K562 (cell line): ENCODE measurements around the gene PCCA. TPM values are rescaled to one million over a fixed set of nuclear protein-coding genes. Genes with fewer than 3 reads are reported as not detected.

Experiments
- ATAC-seq: fragments of 200-7000 bp; cut with Tn5 transposase; 3 replicates; pipeline ENCODE4 v1.9.1; 2020; ENCODE audit warnings: moderate library complexity
- BruUV-seq: library from RNA; stranded (reverse); fragments of 400-500 nt; replicated peaks from 2 replicates; lab custom pipeline; 2021; lab: Mats Ljungman, UMichigan
- CTCF ChIA-PET: fragments of 300-600 bp; formaldehyde crosslinking; extraction: SDS; loops from one replicate; lab custom pipeline; 2021; ENCODE audit warnings: low intra/inter-chr PET ratio; lab: Yijun Ruan, JAX
- POLR2A ChIA-PET: fragments of 300-600, 350-650 bp; sonication (Branson Sonifier 250); formaldehyde crosslinking; extraction: SDS; loops from one replicate; lab custom pipeline; 2021; ENCODE audit warnings: antibody characterized with exemption, inconsistent platforms; lab: Yijun Ruan, JAX
- DNase-seq, 4 experiments: peaks; one replicate each; pipeline versions ENCODE4 v3.0.0 to v3.0.0-alpha.2; 2011 to 2018; ENCODE audit warnings: low spot score in 3 of 4, mixed read lengths in 3 of 4; ENCODE audit errors: extremely low read depth in 1 of 4
- FAIRE-seq: peaks from 2 replicates; lab custom pipeline; 2011; peaks lifted over from hg19 to GRCh38; lab: Jason Lieb, UNC
- H2AFZ ChIP-seq: 2 replicates; pipeline ENCODE4 v1.6.0; 2011; ENCODE audit warnings: low read depth, low read length, control low read depth, inconsistent platforms
- H3K27ac ChIP-seq: fragments of 200-600 bp; 3 replicates; pipeline ENCODE4 v1.8.0; 2011; ENCODE audit warnings: low read depth, mild to moderate bottlenecking, control low read depth, inconsistent platforms, low read length, moderate library complexity, mixed read lengths; ENCODE audit errors: extremely low read depth
- H3K27me3 ChIP-seq, 2 experiments: fragments of 300-600 bp in 1 of 2; 2 replicates in 1 of 2; 3 replicates in 1 of 2; pipeline versions ENCODE4 v1.6.0 to v1.8.0; 2011; ENCODE audit warnings: inconsistent platforms in 2 of 2, low read length in 2 of 2, mild to moderate bottlenecking in 1 of 2, mixed read lengths in 1 of 2, moderate library complexity in 1 of 2; ENCODE audit not compliant: control insufficient read depth in 2 of 2, insufficient read depth in 2 of 2
- H3K36me3 ChIP-seq: fragments of 300-600 bp; 3 replicates; pipeline ENCODE4 v1.8.0; 2011; ENCODE audit warnings: mild to moderate bottlenecking, low read length, inconsistent platforms; ENCODE audit not compliant: control insufficient read depth, insufficient read depth
- H3K4me1 ChIP-seq, 2 experiments: fragments of 200-600 bp in 1 of 2; replicated peaks in 1 of 2; 2 replicates in 1 of 2; 3 replicates in 1 of 2; pipeline versions ENCODE4 v1.5.1 to v1.8.0; 2011; ENCODE audit warnings: inconsistent platforms in 2 of 2, low read length in 2 of 2, mild to moderate bottlenecking in 1 of 2, mixed read lengths in 1 of 2, moderate library complexity in 1 of 2; ENCODE audit not compliant: control insufficient read depth in 2 of 2, insufficient read depth in 2 of 2
- H3K4me2 ChIP-seq: 2 replicates; pipeline ENCODE4 v1.6.1; 2011; ENCODE audit warnings: low read length, control low read depth, inconsistent platforms, mixed read lengths; ENCODE audit not compliant: insufficient read depth
- H3K4me3 ChIP-seq: fragments of 200-600 bp; sonication (generic), shearing (Covaris generic); 2 replicates; pipeline ENCODE4 v1.5.1; 2016; ENCODE audit warnings: control low read depth, inconsistent platforms
- H3K79me2 ChIP-seq: fragments of 200-600 bp; 3 replicates; pipeline ENCODE4 v1.8.0; 2011; ENCODE audit warnings: low read length, inconsistent platforms; ENCODE audit not compliant: control insufficient read depth, insufficient read depth
- H3K9ac ChIP-seq, 2 experiments: 2 replicates each; pipeline versions ENCODE4 v1.6.0 to v1.6.1; 2011; ENCODE audit warnings: low read depth in 2 of 2, low read length in 2 of 2, control low read depth in 1 of 2, inconsistent platforms in 1 of 2, mild to moderate bottlenecking in 1 of 2, mixed read lengths in 1 of 2; ENCODE audit not compliant: insufficient read depth in 1 of 2
- H3K9me1 ChIP-seq: one replicate; pipeline ENCODE4 v1.6.0; 2011; ENCODE audit warnings: inconsistent platforms, mild to moderate bottlenecking, low read length, moderate library complexity; ENCODE audit not compliant: control insufficient read depth, insufficient read depth
- H3K9me3 ChIP-seq: replicated peaks from 2 replicates; pipeline ENCODE4 v1.5.1; 2011; ENCODE audit warnings: low read depth, low read length, inconsistent platforms; ENCODE audit not compliant: control insufficient read depth, insufficient read depth
- H4K20me1 ChIP-seq: replicated peaks from 2 replicates; pipeline ENCODE4 v1.6.1; 2011; ENCODE audit warnings: low read length, inconsistent platforms, mixed read lengths; ENCODE audit not compliant: control insufficient read depth, insufficient read depth
- KLF6 ChIP-seq: fragments of 250-450 bp; sonication (Bioruptor Pico); IDR thresholded peaks from 2 replicates; pipeline ENCODE4 v1.4.0; 2020; ENCODE audit warnings: mild to moderate bottlenecking, moderate library complexity, borderline replicate concordance
- LCOR ChIP-seq: sonication (generic); formaldehyde crosslinking; IDR thresholded peaks from 2 replicates; pipeline ENCODE4 v1.8.0; 2022; ENCODE audit warnings: mild to moderate bottlenecking, missing genetic modification reagents
- MIER1 ChIP-seq: fragments of 450-650 bp; IDR thresholded peaks from 2 replicates; pipeline ENCODE4 v1.6.1; 2016; ENCODE audit warnings: antibody characterized with exemption, mild to moderate bottlenecking, low read depth
- POLR2A ChIP-seq: fragments of 450-650 bp; conservative IDR thresholded peaks from 2 replicates; pipeline ENCODE4 v1.6.1; 2016
- PTRF ChIP-seq: fragments of 450-650 bp; IDR thresholded peaks from 2 replicates; pipeline ENCODE4 v1.6.1; 2016; ENCODE audit warnings: mild to moderate bottlenecking, missing genetic modification characterization, missing compliant biosample characterization
- RFX1 ChIP-seq: fragments of 450-650 bp; IDR thresholded peaks from 2 replicates; pipeline ENCODE4 v1.6.1; 2016; ENCODE audit warnings: mild to moderate bottlenecking, moderate library complexity
- SETDB1 ChIP-seq: IDR thresholded peaks from one replicate; pipeline ENCODE4 v1.6.1; 2012; ENCODE audit warnings: low read length, control low read depth, inconsistent platforms
- SMARCC2 ChIP-seq: fragments of 450-650 bp; IDR thresholded peaks from 2 replicates; pipeline ENCODE4 v1.6.1; 2017; ENCODE audit warnings: antibody characterized with exemption, moderate library complexity, mild to moderate bottlenecking, low read depth
- TAL1 ChIP-seq: fragments of 450-650 bp; IDR thresholded peaks from 2 replicates; pipeline ENCODE4 v1.6.1; 2016; ENCODE audit warnings: mild to moderate bottlenecking
- U2AF1 ChIP-seq: fragments of 200-400 bp; formaldehyde crosslinking; optimal IDR thresholded peaks from 2 replicates; pipeline ENCODE3; 2017; ENCODE audit warnings: mild to moderate bottlenecking, low read depth, low read length, moderate library complexity
- WGBS: fragments of 100-300 bp; shearing (Covaris generic); methylation state at CpG from one replicate; pipeline ENCODE4 v1.1.6; 2016; ENCODE audit warnings: low coverage, mixed read lengths; ENCODE audit not compliant: insufficient coverage; ENCODE audit errors: missing lambda C conversion rate; 5-methylcytosine and 5-hydroxymethylcytosine counted together
- in situ Hi-C: fragments of 300-500 bp; cut with MboI; formaldehyde crosslinking; loops from 4 replicates; pipeline ENCODE4 v1.15.0; 2018; ENCODE audit warnings: inconsistent platforms, mixed read lengths
- intact Hi-C: fragments of 100-400 bp; cut with micrococcal nuclease; formaldehyde crosslinking; loops from 2 replicates; pipeline ENCODE4 v1.14.2; 2022
- polyA plus RNA-seq, 8 experiments: library from polyadenylated mRNA; depleted of rRNA in 4 of 8; stranded (reverse) in 5 of 8; unstranded in 3 of 8; fragments of >200 nt; fragmentation: Nextera tagmentation in 2 of 8; fragmentation: Illumina TruSeq in 1 of 8; extraction: Ambion mirVana in 2 of 8; extraction: Trizol in 1 of 8; gene quantifications; 2 replicates each; pipeline versions ENCODE4 v1.2.1 to v1.2.3, GENCODE V29; 2011 to 2014; ENCODE audit warnings: inconsistent platforms in 1 of 8, missing spikeins in 1 of 8
- total RNA-seq, 7 experiments: library from RNA; depleted of rRNA in 6 of 7; stranded (reverse); fragments of >200 nt in 6 of 7; fragmentation: Illumina TruSeq in 2 of 7; extraction: Trizol in 2 of 7; gene quantifications; 2 replicates each; pipeline versions ENCODE4 v1.2.1 to v1.2.3, GENCODE V29; 2011 to 2021; ENCODE audit warnings: low replicate concordance in 1 of 7
- TF ChIP-seq, protein P1 (sequence below), 3 experiments: IDR thresholded peaks in 2 of 3; conservative IDR thresholded peaks in 1 of 3; 2 replicates each; pipeline ENCODE4 v1.5.1; 2011 to 2012; ENCODE audit warnings: low read length in 3 of 3, mild to moderate bottlenecking in 3 of 3, control low read depth in 2 of 3, improper control_type of control experiment in 1 of 3, inconsistent platforms in 1 of 3, low read depth in 1 of 3, mixed read lengths in 1 of 3, moderate library complexity in 1 of 3; ENCODE audit not compliant: insufficient read depth in 2 of 3
- TF ChIP-seq, protein P2 (sequence below), 2 experiments: fragments of 450-650 bp in 1 of 2; sonication (generic) in 1 of 2; formaldehyde crosslinking in 1 of 2; IDR thresholded peaks in 1 of 2; conservative IDR thresholded peaks in 1 of 2; 2 replicates each; pipeline versions ENCODE4 v1.6.1 to v1.8.1; 2016 to 2023; ENCODE audit warnings: mild to moderate bottlenecking in 2 of 2, moderate library complexity in 2 of 2, inconsistent platforms in 1 of 2, missing genetic modification reagents in 1 of 2
- TF ChIP-seq, protein P3 (sequence below): fragments of 250-450 bp; sonication (Bioruptor Pico); IDR thresholded peaks from 2 replicates; pipeline ENCODE4 v1.8.0; 2022; ENCODE audit warnings: moderate library complexity, mild to moderate bottlenecking, inconsistent platforms

Gene PCCA
- total and polyA plus RNA-seq, 9 of the 15 experiments (the other 6 are each of a cell fraction or from before 2014, with no cell fraction given) = 5.2 to 14.1 (median 9.7) TPM

DNA sequence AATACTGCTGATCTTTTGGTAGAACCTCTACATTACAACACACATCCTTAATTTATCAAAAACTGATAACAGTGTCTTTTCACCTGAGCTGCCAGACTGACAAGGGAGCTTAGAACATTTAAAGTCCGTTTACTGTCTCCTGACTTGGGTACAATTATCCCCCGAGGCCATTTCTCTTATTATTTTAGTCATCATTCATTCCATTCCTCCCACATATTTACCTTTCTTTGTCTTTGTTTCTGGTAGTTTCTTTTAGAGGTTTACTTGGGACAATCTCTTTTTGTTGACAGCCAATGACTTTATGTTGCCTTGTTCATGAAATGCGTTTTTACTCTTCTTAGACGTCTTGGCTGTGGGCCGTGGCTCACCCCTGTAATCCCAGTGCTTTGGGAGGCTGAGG lies 186.9 kb downstream of the PCCA start:
- 69% methylated on average over 5 of the region's 5 CpGs for WGBS
- no peak overlapping the region for H3K4me3 ChIP-seq
- BruUV-seq = no TSS peak
- no peak for DNase-seq
- no peak for ATAC-seq
- FAIRE-seq = no peak
- TF ChIP-seq SETDB1 = no peak
- TF ChIP-seq, all 486 proteins: peak for 0
- Histone ChIP-seq H3K4me1 (no peaks in the 10 kb centered on the region; a peak in 1 of 5 replicates), H3K9me1 (no peaks in the 10 kb centered on the region), H4K20me1 (no peaks in the 10 kb centered on the region), H3K9ac (no peak overlapping the region), H3K79me2 (no peaks in the 10 kb centered on the region), H3K9me3 (no peaks in the 10 kb centered on the region), H3K36me3 (no peaks in the 10 kb centered on the region), H2AFZ (no peak overlapping the region), H3K27ac (no peak overlapping the region), H3K4me2 (no peak overlapping the region), H3K27me3 (no peaks in the 10 kb centered on the region)
- ChIA-PET POLR2A (no interaction called here), CTCF (no interaction called here)
- intact Hi-C loops (no loop called here), in situ Hi-C loops (no loop called here)

DNA sequence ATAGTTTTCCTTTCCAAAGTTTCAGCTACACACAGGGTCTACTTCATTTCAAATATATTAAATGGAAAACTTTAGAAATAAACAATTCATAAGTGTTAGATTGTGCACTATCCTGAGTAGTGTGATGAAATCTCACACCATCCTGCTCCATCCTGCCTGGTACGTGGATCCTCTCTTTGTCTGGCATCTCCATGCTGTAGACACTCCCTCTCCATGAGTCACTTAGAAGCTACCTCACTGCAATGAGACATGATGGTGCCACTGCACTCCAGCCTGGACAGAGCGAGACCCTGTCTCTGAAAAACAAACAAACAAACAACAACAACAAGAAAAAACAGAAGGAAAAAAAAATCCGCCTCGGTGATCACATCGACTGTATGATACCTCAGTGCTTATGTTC lies 191.8 kb downstream of the PCCA start:
- no peaks in the 10 kb centered on the region for H3K36me3 ChIP-seq
- WGBS = 31% methylated on average over 4 of the region's 5 CpGs
- H3K4me3 ChIP-seq = no peak overlapping the region
- DNase-seq (no peak), FAIRE-seq (no peak), ATAC-seq (no peak)
- H3K4me1 ChIP-seq = no peaks in the 10 kb centered on the region
- no peak overlapping the region for H3K9ac ChIP-seq
- in situ Hi-C loops (no loop called here), intact Hi-C loops (no loop called here)
- no peak overlapping the region for H3K27ac ChIP-seq
- H3K9me3 ChIP-seq = no peaks in the 10 kb centered on the region
- no peaks in the 10 kb centered on the region for H4K20me1 ChIP-seq
- ChIA-PET POLR2A (no interaction called here), CTCF (no interaction called here)
- no TSS peak for BruUV-seq
- no peaks in the 10 kb centered on the region for H3K9me1 ChIP-seq
- no peaks in the 10 kb centered on the region for H3K27me3 ChIP-seq
- H3K4me2 ChIP-seq = no peak overlapping the region
- no peak overlapping the region for H2AFZ ChIP-seq
- H3K79me2 ChIP-seq = no peaks in the 10 kb centered on the region
- TF ChIP-seq SMARCC2 (no peak), TAL1 (no peak), PTRF (no peak), MIER1 (no peak), U2AF1 (no peak), KLF6 (no peak), LCOR (CRISPR knock-in tag) (no peak), RFX1 (no peak), POLR2A (no peak)
- TF ChIP-seq, protein P1, sequence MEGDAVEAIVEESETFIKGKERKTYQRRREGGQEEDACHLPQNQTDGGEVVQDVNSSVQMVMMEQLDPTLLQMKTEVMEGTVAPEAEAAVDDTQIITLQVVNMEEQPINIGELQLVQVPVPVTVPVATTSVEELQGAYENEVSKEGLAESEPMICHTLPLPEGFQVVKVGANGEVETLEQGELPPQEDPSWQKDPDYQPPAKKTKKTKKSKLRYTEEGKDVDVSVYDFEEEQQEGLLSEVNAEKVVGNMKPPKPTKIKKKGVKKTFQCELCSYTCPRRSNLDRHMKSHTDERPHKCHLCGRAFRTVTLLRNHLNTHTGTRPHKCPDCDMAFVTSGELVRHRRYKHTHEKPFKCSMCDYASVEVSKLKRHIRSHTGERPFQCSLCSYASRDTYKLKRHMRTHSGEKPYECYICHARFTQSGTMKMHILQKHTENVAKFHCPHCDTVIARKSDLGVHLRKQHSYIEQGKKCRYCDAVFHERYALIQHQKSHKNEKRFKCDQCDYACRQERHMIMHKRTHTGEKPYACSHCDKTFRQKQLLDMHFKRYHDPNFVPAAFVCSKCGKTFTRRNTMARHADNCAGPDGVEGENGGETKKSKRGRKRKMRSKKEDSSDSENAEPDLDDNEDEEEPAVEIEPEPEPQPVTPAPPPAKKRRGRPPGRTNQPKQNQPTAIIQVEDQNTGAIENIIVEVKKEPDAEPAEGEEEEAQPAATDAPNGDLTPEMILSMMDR (IDR thresholded peaks at IDR 0.05 in 2 of 3, conservative IDR thresholded peaks at IDR 0.05 in 1 of 3; ENCODE audit: insufficient read depth in 2 of 3, low read depth in 1 of 3, low read length in 3 of 3) = no peak
- TF ChIP-seq, protein P2, sequence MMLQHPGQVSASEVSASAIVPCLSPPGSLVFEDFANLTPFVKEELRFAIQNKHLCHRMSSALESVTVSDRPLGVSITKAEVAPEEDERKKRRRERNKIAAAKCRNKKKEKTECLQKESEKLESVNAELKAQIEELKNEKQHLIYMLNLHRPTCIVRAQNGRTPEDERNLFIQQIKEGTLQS (IDR thresholded peaks at IDR 0.05) = no peak
- TF ChIP-seq, protein P2 (CRISPR knock-in tag; conservative IDR thresholded peaks at IDR 0.05) = no peak
- TF ChIP-seq, protein P3, sequence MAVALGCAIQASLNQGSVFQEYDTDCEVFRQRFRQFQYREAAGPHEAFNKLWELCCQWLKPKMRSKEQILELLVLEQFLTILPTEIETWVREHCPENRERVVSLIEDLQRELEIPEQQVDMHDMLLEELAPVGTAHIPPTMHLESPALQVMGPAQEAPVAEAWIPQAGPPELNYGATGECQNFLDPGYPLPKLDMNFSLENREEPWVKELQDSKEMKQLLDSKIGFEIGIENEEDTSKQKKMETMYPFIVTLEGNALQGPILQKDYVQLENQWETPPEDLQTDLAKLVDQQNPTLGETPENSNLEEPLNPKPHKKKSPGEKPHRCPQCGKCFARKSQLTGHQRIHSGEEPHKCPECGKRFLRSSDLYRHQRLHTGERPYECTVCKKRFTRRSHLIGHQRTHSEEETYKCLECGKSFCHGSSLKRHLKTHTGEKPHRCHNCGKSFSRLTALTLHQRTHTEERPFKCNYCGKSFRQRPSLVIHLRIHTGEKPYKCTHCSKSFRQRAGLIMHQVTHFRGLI = no peak
